Tibial nerve (tissue), 4 donors: Measurements from ENCODE around the gene MYO9B. TPM values are rescaled to one million over a fixed set of nuclear protein-coding genes. Genes with fewer than 3 reads are reported as not detected.

Source experiments
- DNase-seq, 2 donors: peaks; one replicate each; pipeline ENCODE4 v3.0.0-alpha.2; 2019; ENCODE audit warnings: low spot score in 2 of 2
- H3K27ac ChIP-seq, 4 donors: fragments of 200-600 bp; sonication (generic) in 3 of 4; one replicate each; pipeline ENCODE4 v1.5.1; 2017 to 2019; ENCODE audit warnings: mild to moderate bottlenecking in 1 of 4
- H3K27me3 ChIP-seq, 2 donors: fragments of 200-600 bp; sonication (generic) in 1 of 2; one replicate each; pipeline versions ENCODE4 v1.5.1 to v1.6.0; 2017 to 2019
- H3K36me3 ChIP-seq, 3 donors: fragments of 200-600 bp; sonication (generic); one replicate each; pipeline ENCODE4 v1.5.1; 2018 to 2019
- H3K4me1 ChIP-seq, 4 donors: fragments of 200-600 bp; sonication (generic) in 3 of 4; one replicate each; pipeline ENCODE4 v1.5.1; 2017 to 2019
- H3K4me3 ChIP-seq, 4 donors: fragments of 200-600 bp; sonication (generic) in 3 of 4; one replicate each; pipeline ENCODE4 v1.5.1; 2017 to 2019; ENCODE audit warnings: mild to moderate bottlenecking in 1 of 4, moderate library complexity in 1 of 4
- H3K9me3 ChIP-seq, 4 donors: fragments of 200-600 bp; sonication (generic) in 3 of 4; one replicate each; pipeline ENCODE4 v1.5.1; 2017 to 2019
- CTCF ChIP-seq, 5 experiments: fragments of 200-600 bp in 3 of 5; fragments of 450-650 bp in 2 of 5; sonication (generic) in 3 of 5; IDR thresholded peaks; one replicate each; pipeline ENCODE4 v1.5.1; 2016 to 2019; ENCODE audit warnings: antibody characterized with exemption in 5 of 5, mild to moderate bottlenecking in 3 of 5, moderate library complexity in 2 of 5
- EP300 ChIP-seq, 2 donors: sonication (generic); formaldehyde crosslinking; IDR thresholded peaks; one replicate each; pipeline ENCODE4 v1.6.1; 2017; ENCODE audit warnings: antibody characterized with exemption in 2 of 2, mild to moderate bottlenecking in 1 of 2
- POLR2A ChIP-seq, 2 donors: fragments of 450-650 bp; IDR thresholded peaks; one replicate each; pipeline ENCODE4 v1.6.1; 2017; ENCODE audit warnings: antibody characterized with exemption in 2 of 2, mild to moderate bottlenecking in 2 of 2, moderate library complexity in 2 of 2
- WGBS, 2 donors: methylation state at CpG; one replicate each; pipeline ENCODE4 v1.1.5; 2018; 5-methylcytosine and 5-hydroxymethylcytosine counted together
- total RNA-seq, 4 donors: library from RNA; depleted of rRNA; stranded (reverse); fragments of >200 nt; gene quantifications; one replicate each; pipeline ENCODE4 v1.1.0, GENCODE V29; 2016

MYO9B gene
- total RNA-seq, 4 donors from 2014 or later: 61.7 to 201 (median 115) TPM

- peak within 1 kb of the TSS; percentile 91 to 97 (median 93) for H3K27ac ChIP-seq
- no peaks in the 10 kb centered on the region for H3K27me3 ChIP-seq
- peaks cover 5 to 67% (median 8%) of the 10 kb centered on the region in 3 donors for H3K36me3 ChIP-seq
- TF ChIP-seq EP300 (IDR thresholded peaks at IDR 0.05) (peak; percentile 83 to 87), POLR2A (IDR thresholded peaks at IDR 0.05) (peak; percentile 9 to 48), CTCF (IDR thresholded peaks at IDR 0.05) (peak in 1 of 5 experiments; percentile 43)
- peaks cover 2 to 21% (median 6%) of the 10 kb centered on the region in 4 donors for H3K4me1 ChIP-seq
- no peaks in the 10 kb centered on the region for H3K9me3 ChIP-seq
- H3K4me3 ChIP-seq: peak within 1 kb of the TSS; percentile 72 to 92 (median 83)
- 3 to 5% methylated on average over 39 to 46 of the region's 56 CpGs for WGBS, 2 donors
- peak; percentile 86 for DNase-seq
These were observed 139.8 kb downstream of the MYO9B start, which contains the start of gene USE1 for GRCh38 chr19:17215127-17215971. Gene USE1 (plus strand): TSS chr19:17215357. CDS start chr19:17215406, 49 bp downstream.

GRCh38 chr19:17216058-17216670, 140.6 kb downstream of the MYO9B start:
- no peak for DNase-seq
- Histone ChIP-seq H3K27ac (peak overlapping the region in 3 of 4 donors; percentile 92 to 97 (median 94)), H3K36me3 (peaks cover 5 to 60% (median 7%) of the 10 kb centered on the region in 3 donors), H3K4me1 (peaks cover 2 to 24% (median 6%) of the 10 kb centered on the region in 4 donors), H3K9me3 (no peaks in the 10 kb centered on the region), H3K4me3 (peak overlapping the region in 3 of 4 donors; percentile 72 to 92 (median 76)), H3K27me3 (no peaks in the 10 kb centered on the region)
- 73 to 76% methylated on average over 4 to 13 of the region's 13 CpGs for WGBS, 2 donors
- TF ChIP-seq POLR2A (IDR thresholded peaks at IDR 0.05) (no peak), CTCF (IDR thresholded peaks at IDR 0.05) (no peak), EP300 (IDR thresholded peaks at IDR 0.05) (no peak)

- peaks cover 0 to 36% (median 4%) of the 10 kb centered on the region in 3 donors for H3K36me3 ChIP-seq
- no peaks in the 10 kb centered on the region for H3K9me3 ChIP-seq
- H3K4me1 ChIP-seq: peaks cover 2 to 24% (median 6%) of the 10 kb centered on the region in 4 donors
- H3K27ac ChIP-seq: no peak overlapping the region
- WGBS, 2 donors: 95 to 98% methylated on average over 8 of the region's 8 CpGs
- TF ChIP-seq CTCF (IDR thresholded peaks at IDR 0.05) (no peak), POLR2A (IDR thresholded peaks at IDR 0.05) (no peak), EP300 (IDR thresholded peaks at IDR 0.05) (no peak)
- DNase-seq: no peak
- H3K4me3 ChIP-seq: no peak overlapping the region
- no peaks in the 10 kb centered on the region for H3K27me3 ChIP-seq
These were observed 143.7 kb downstream of the MYO9B start for GRCh38 chr19:17219286-17219685.

- no peaks in the 10 kb centered on the region for H3K9me3 ChIP-seq
- H3K27me3 ChIP-seq: no peaks in the 10 kb centered on the region
- TF ChIP-seq CTCF (IDR thresholded peaks at IDR 0.05): no peak
- no peak for DNase-seq
- 35 to 40% methylated on average over 14 of the region's 14 CpGs for WGBS, 2 donors
- H3K36me3 ChIP-seq: peaks cover 0 to 36% (median 4%) of the 10 kb centered on the region in 3 donors
- peaks cover 0 to 18% (median 6%) of the 10 kb centered on the region in 4 donors for H3K4me1 ChIP-seq
- no peak overlapping the region for H3K4me3 ChIP-seq
- no peak overlapping the region for H3K27ac ChIP-seq
These were observed 144.7 kb downstream of the MYO9B start for GRCh38 chr19:17220207-17220758.
